CD4-positive, alpha-beta T cell (primary cell): ENCODE results near the gene RIIAD1. TPM values are rescaled to one million over a fixed set of nuclear protein-coding genes. Genes with fewer than 3 reads are reported as not detected.

ENCODE experiments used
- ATAC-seq: fragments of 200-7000 bp; cut with Tn5 transposase; one replicate; pipeline ENCODE4 v1.10.0; 2022; ENCODE audit warnings: mild to moderate bottlenecking; ENCODE audit not compliant: poor library complexity
- CTCF ChIA-PET: fragments of 350-600 bp; sonication (Branson Sonifier 250); formaldehyde crosslinking; loops from one replicate; lab custom pipeline; 2021; ENCODE audit warnings: antibody characterized with exemption, inconsistent platforms; lab: Charles Lee
- POLR2A ChIA-PET: fragments of 350-600 bp; sonication (Branson Sonifier 250); formaldehyde crosslinking; loops from one replicate; lab custom pipeline; 2021; ENCODE audit warnings: antibody characterized with exemption, inconsistent platforms; lab: Charles Lee
- DNase-seq, 14 experiments: peaks; one replicate each; pipeline ENCODE4 v3.0.0-alpha.2; 2013 to 2020; ENCODE audit warnings: mixed read lengths in 2 of 14
- H3K27ac ChIP-seq, 2 donors: one replicate each; pipeline versions ENCODE4 v1.5.1 to v1.7.0; 2013; ENCODE audit warnings: low read length in 2 of 2, low read depth in 1 of 2, mild to moderate bottlenecking in 1 of 2
- H3K27me3 ChIP-seq, 2 experiments: 1 replicate in 1 of 2; 2 replicates in 1 of 2; pipeline versions ENCODE4 v1.6.1 to v1.7.0; 2013; ENCODE audit warnings: low read length in 2 of 2, control low read depth in 1 of 2, mild to moderate bottlenecking in 1 of 2, moderate library complexity in 1 of 2; ENCODE audit not compliant: insufficient read depth in 2 of 2, control insufficient read depth in 1 of 2
- H3K36me3 ChIP-seq: one replicate; pipeline ENCODE4 v1.6.1; 2013; ENCODE audit warnings: low read length, control low read depth; ENCODE audit not compliant: insufficient read depth
- H3K4me1 ChIP-seq: one replicate; pipeline ENCODE4 v1.6.1; 2013; ENCODE audit warnings: low read length, control low read depth; ENCODE audit not compliant: insufficient read depth
- H3K4me3 ChIP-seq: one replicate; pipeline ENCODE4 v1.5.1; 2013; ENCODE audit warnings: mild to moderate bottlenecking, low read length, moderate library complexity
- H3K9me3 ChIP-seq, 2 experiments: 1 replicate in 1 of 2; 2 replicates in 1 of 2; pipeline versions ENCODE4 v1.6.1 to v1.7.0; 2013; ENCODE audit warnings: low read length in 2 of 2, mild to moderate bottlenecking in 2 of 2, control low read depth in 1 of 2, moderate library complexity in 1 of 2; ENCODE audit not compliant: control insufficient read depth in 1 of 2, insufficient read depth in 1 of 2
- H3K27ac Mint-ChIP-seq: one replicate; pipeline ENCODE4 v1.8.0; 2020; ENCODE audit warnings: mixed read lengths
- H3K27me3 Mint-ChIP-seq: one replicate; pipeline ENCODE4 v1.8.0; 2021; ENCODE audit warnings: mixed read lengths
- H3K36me3 Mint-ChIP-seq: one replicate; pipeline ENCODE4 v1.8.0; 2021; ENCODE audit warnings: low read depth, mixed read lengths
- H3K4me1 Mint-ChIP-seq: one replicate; pipeline ENCODE4 v1.8.0; 2021; ENCODE audit warnings: low read depth, mixed read lengths
- H3K4me3 Mint-ChIP-seq: one replicate; pipeline ENCODE4 v1.8.0; 2020; ENCODE audit warnings: mild to moderate bottlenecking, mixed read lengths
- H3K9me3 Mint-ChIP-seq: one replicate; pipeline ENCODE4 v1.8.0; 2020; ENCODE audit warnings: mixed read lengths
- CTCF ChIP-seq: fragments of 200-600 bp; IDR thresholded peaks from one replicate; pipeline ENCODE4 v1.8.0; 2022; ENCODE audit warnings: antibody characterized with exemption, mild to moderate bottlenecking
- intact Hi-C, 2 experiments: fragments of 100-400 bp; cut with DNase I in 1 of 2; cut with micrococcal nuclease in 1 of 2; formaldehyde crosslinking; loops; one replicate each; pipeline versions ENCODE4 v1.15.1 to v1.9.0; 2023 to 2025; cut with DNase I, micrococcal nuclease
- total RNA-seq, 174 experiments: library from RNA in 2 of 174; stranded (reverse) in 2 of 174; gene quantifications; one replicate each; pipeline ENCODE4 v1.2.3 and lab custom pipeline; 2021 to 2026

Gene RIIAD1
- total RNA-seq, 2 experiments from 2014 or later = not detected

- Mint-ChIP-seq H3K36me3 (no peaks in the 10 kb centered on the region), H3K4me3 (no peak overlapping the region), H3K27me3 (peaks cover 76% of the 10 kb centered on the region), H3K4me1 (peaks cover 14% of the 10 kb centered on the region), H3K27ac (no peak overlapping the region), H3K9me3 (no peaks in the 10 kb centered on the region)
- peaks cover 43 to 48% of the 10 kb centered on the region in 2 experiments for H3K27me3 ChIP-seq
- no peak overlapping the region for H3K27ac ChIP-seq
- TF ChIP-seq CTCF = no peak
- peaks cover 9% of the 10 kb centered on the region for H3K4me1 ChIP-seq
- ATAC-seq = no peak
- intact Hi-C loops = no loop called here
- H3K9me3 ChIP-seq = peaks cover 0 to 5% of the 10 kb centered on the region in 2 experiments
- H3K4me3 ChIP-seq = no peak overlapping the region
- CTCF ChIA-PET = no interaction called here
- POLR2A ChIA-PET = no interaction called here
- DNase-seq = no peak
- H3K36me3 ChIP-seq = no peaks in the 10 kb centered on the region
These were observed 6.2 kb upstream of the RIIAD1 start for GRCh38 chr1:151714820-151715725.

GRCh38 chr1:151715726-151716404 is 5.5 kb upstream of the RIIAD1 start:
- no peaks in the 10 kb centered on the region for H3K9me3 Mint-ChIP-seq
- Histone ChIP-seq H3K27ac (no peak overlapping the region), H3K9me3 (peaks cover 0 to 5% of the 10 kb centered on the region in 2 experiments), H3K27me3 (peaks cover 43 to 48% of the 10 kb centered on the region in 2 experiments), H3K36me3 (no peaks in the 10 kb centered on the region), H3K4me1 (peaks cover 14% of the 10 kb centered on the region), H3K4me3 (no peak overlapping the region)
- no peak overlapping the region for H3K27ac Mint-ChIP-seq
- DNase-seq = peak in 1 of 14 experiments; percentile 27
- no peak for TF ChIP-seq CTCF
- ATAC-seq = no peak
- H3K4me1 Mint-ChIP-seq = peaks cover 19% of the 10 kb centered on the region
- intact Hi-C loops = no loop called here
- peaks cover 84% of the 10 kb centered on the region for H3K27me3 Mint-ChIP-seq
- CTCF ChIA-PET = no interaction called here
- POLR2A ChIA-PET = no interaction called here
- H3K36me3 Mint-ChIP-seq = no peaks in the 10 kb centered on the region
- H3K4me3 Mint-ChIP-seq = no peak overlapping the region

- no peak for DNase-seq
- intact Hi-C loops = no loop called here
- H3K9me3 Mint-ChIP-seq = no peaks in the 10 kb centered on the region
- Histone ChIP-seq H3K4me1 (peaks cover 18% of the 10 kb centered on the region), H3K4me3 (no peak overlapping the region), H3K9me3 (peaks cover 0 to 5% of the 10 kb centered on the region in 2 experiments), H3K27me3 (peaks cover 43 to 48% of the 10 kb centered on the region in 2 experiments), H3K27ac (no peak overlapping the region), H3K36me3 (no peaks in the 10 kb centered on the region)
- H3K36me3 Mint-ChIP-seq = no peaks in the 10 kb centered on the region
- H3K4me1 Mint-ChIP-seq = peaks cover 23% of the 10 kb centered on the region
- no peak for TF ChIP-seq CTCF
- H3K27me3 Mint-ChIP-seq = peaks cover 87% of the 10 kb centered on the region
- ChIA-PET POLR2A (no interaction called here), CTCF (no interaction called here)
- ATAC-seq = no peak
- no peak overlapping the region for H3K27ac Mint-ChIP-seq
- no peak overlapping the region for H3K4me3 Mint-ChIP-seq
These were observed 4.9 kb upstream of the RIIAD1 start for GRCh38 chr1:151716405-151716762.
